GM19438 (cell line): Measurements from ENCODE around the gene L2HGDH.

Experiments
- ATAC-seq: cut with Tn5 transposase; IDR thresholded peaks from one replicate; pipeline ENCODE4 v1.9.1; 2021; ENCODE audit warnings: low read depth; ENCODE audit not compliant: unreplicated experiment

L2HGDH gene

DNA sequence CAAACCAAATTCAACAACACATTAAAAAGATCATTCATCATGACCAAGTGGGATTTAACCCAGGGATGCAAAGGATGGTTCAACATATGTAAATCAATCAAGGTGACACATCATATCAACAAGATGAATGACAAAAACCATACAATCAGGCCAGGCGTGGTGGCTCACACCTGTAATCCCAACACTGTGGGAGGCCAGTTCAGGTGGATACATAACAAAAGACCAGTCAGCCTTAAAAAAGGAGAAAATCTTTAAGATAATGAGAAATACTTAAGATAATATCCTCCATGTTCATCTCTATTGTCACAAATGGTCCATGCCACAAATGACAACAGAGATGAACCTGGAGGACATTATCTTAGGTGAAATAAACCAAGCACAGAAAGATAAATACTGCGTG lies 12.4 kb downstream of the L2HGDH start:
- ATAC-seq: no peak

DNA sequence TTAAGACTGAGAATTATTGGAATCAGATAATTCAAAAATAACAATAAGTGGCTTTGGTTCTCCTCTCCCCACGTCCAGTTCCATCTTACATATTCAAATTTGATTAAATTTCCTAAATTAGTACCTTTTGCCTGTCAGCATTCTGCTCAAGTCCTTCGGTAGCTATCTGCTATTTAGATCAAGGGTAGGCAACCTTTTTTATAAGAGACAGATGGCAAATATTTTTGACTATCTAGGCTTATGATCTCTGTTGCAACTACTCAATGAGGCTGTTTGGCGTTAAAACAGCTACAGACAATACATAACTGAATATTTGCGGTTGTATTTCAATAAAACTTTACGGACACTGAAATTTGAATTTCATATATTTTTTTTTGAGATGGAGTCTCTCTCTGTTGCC lies 21.7 kb downstream of the L2HGDH start:
- ATAC-seq: no peak

GRCh38 chr14:50288146-50288545 lies 23.9 kb downstream of the L2HGDH start:
- no peak for ATAC-seq

- ATAC-seq: no peak
Measured at GRCh38 chr14:50285861-50286260, 26.2 kb downstream of the L2HGDH start.

- no peak for ATAC-seq
Measured at GRCh38 chr14:50272498-50272897, 39.5 kb downstream of the L2HGDH start.

DNA sequence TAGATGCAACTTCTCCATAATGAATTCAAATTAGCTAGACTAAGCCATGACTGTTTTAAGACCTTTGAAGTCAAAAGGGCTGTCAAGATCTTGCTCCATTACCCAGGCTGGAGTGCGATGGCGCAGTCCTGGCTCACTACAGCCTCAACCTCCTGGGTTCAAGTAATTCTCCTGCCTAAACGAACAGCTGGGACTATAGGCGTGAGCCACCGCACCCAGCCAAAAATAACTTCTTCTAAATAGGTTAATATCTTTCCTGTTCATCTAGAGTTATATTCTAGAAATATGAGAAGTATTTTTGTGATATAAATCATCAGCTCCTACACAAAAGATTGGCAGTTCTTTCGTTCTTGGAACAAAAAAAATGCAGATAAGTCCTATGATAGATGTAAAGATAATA lies 41.1 kb downstream of the L2HGDH start:
- ATAC-seq: no peak

- no peak for ATAC-seq
Measured at GRCh38 chr14:50265029-50265428, 47.0 kb downstream of the L2HGDH start.

GRCh38 chr14:50263321-50263720 lies 48.7 kb downstream of the L2HGDH start:
- no peak for ATAC-seq

DNA sequence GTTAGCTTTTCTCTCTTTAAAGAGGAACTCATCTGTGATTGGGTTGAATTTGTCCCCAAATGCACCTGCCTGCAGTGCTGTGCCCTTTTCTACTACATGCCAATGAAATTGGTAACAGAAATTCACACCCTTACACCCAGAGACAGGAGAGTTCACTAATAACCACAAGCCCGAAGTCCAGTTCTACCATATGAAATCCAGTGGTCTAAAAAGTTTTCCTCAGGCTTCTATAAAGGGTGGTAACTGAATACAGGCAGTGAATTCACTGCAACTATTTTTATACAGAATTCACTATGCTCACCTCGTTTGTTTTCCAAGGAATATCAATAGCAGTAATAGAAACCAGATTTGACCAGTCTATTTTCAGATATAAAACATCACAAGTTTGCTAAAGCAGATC lies 49.2 kb downstream of the L2HGDH start:
- ATAC-seq: no peak

GRCh38 chr14:50260511-50260910 lies 51.5 kb downstream of the L2HGDH start:
- no peak for ATAC-seq

- ATAC-seq: no peak
Measured at GRCh38 chr14:50260072-50260471, 52.0 kb downstream of the L2HGDH start.

- no peak for ATAC-seq
Measured at GRCh38 chr14:50257732-50258131, 54.3 kb downstream of the L2HGDH start.

GRCh38 chr14:50254248-50254647 lies 57.8 kb downstream of the L2HGDH start:
- ATAC-seq: no peak

DNA sequence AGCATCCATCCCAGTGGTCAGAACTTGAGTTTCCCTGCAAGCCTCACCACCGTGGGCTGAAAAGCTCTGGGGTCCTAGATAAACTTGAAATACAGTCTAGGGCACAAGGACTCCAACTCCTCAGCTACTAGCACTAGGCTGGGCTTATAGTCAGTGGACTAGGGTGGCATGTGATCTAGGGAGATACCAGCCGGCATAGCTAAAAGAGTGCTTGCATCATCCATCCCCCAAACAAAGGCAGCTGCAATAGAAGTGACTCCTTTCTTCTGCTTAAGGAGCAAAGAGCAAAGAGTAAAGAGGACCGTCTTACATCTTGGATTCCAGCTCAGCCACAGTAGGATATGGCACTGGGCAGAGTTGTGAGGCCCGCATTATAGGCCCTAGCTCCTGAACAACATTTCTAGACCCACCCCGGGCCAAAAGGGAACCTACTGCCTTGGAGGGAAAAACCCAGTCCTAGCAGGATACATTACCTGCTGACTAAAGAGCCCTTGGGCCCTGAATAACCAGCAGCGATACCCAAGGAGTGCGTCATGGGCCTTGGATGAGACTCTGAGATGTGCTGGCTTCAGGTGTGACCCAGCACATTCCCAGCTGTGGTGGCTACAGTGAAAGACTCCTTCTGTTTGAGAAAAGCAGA lies 62.8 kb downstream of the L2HGDH start:
- no peak for ATAC-seq

DNA sequence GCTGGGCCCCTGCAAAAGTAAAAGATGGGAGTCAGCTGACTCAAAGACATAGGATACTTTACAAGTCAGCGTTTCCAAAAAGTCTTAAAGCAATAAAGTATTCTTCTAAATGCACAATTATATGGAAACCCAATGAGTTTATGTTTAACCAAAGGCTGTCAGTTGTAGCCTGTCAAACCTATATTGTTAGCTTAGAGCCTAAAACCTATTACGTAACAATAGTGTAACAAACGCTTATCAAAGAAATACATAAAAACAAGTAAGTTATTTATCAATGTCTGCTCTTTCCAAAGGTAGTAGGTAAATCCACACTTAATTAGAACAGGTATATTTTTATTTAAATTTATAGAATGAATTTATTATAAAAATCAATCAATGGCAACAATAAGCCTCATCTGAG lies 64.8 kb downstream of the L2HGDH start:
- no peak for ATAC-seq

GRCh38 chr14:50242566-50243310 lies 69.3 kb downstream of the L2HGDH start:
- no peak for ATAC-seq

DNA sequence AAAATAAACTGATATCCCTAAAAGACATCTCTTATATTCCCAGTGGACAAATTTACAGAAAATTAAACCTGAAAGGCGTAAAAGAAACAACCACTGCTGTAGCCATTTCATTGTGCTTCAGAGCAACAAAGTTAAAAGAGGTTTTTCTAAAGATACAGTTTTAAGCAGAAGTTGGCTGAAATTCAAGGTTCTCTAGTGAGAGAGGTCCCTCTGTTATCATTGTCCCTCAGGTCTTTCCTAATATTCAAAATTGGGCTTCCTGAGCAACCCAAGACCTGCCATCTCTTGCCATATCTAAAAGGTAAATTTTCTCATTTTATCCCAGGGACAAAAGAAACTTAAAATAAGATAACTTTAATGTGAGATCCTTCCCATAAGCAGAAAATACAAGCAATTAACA lies 69.9 kb downstream of the L2HGDH start:
- no peak for ATAC-seq

- no peak for ATAC-seq
Measured at GRCh38 chr14:50237427-50237826, 74.6 kb downstream of the L2HGDH start.

DNA sequence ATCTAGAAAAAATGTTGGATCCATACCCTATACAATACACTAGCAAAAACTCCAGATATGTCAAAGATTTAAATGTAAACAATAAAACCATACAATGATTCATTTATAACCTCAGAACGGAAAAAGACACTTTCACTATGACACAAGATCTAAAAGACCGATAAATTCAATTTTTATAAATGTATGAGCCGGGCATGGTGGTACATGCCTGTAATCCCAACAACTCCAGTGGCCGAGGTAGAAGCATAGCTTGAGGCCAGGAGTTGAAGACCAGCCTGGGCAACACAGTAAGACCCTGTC lies 78.1 kb downstream of the L2HGDH start:
- no peak for ATAC-seq

- no peak for ATAC-seq
Measured at GRCh38 chr14:50233166-50233950, 78.7 kb downstream of the L2HGDH start.

DNA sequence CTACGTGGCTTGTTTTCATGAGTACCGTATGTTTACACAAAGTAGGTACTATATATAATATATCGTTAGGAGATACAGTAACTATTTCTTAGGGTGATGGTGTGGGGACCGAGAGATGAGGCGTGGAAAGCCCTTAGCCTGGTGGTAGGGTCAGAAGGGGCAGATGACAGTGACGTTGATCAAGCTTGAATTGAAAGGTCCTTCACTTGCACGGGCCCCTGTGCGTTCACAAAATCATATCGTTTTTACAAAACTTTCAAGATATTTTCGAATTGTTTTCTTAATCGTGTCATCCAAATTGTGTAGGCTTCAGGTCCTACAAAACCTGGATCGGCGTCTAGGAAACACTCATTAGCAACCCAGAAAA lies 79.8 kb downstream of the L2HGDH start:
- ATAC-seq: no peak
